ENCODE measurements around the gene JPH2. TPM values are rescaled to one million over a fixed set of nuclear protein-coding genes. Genes with fewer than 3 reads are reported as not detected.
A peak's percentile ranks its signal among the peaks of the same experiment; 100 is the strongest.

The JPH2 gene
- total RNA-seq, 1 donor from 2014 or later, result 14.2 TPM

DNA sequence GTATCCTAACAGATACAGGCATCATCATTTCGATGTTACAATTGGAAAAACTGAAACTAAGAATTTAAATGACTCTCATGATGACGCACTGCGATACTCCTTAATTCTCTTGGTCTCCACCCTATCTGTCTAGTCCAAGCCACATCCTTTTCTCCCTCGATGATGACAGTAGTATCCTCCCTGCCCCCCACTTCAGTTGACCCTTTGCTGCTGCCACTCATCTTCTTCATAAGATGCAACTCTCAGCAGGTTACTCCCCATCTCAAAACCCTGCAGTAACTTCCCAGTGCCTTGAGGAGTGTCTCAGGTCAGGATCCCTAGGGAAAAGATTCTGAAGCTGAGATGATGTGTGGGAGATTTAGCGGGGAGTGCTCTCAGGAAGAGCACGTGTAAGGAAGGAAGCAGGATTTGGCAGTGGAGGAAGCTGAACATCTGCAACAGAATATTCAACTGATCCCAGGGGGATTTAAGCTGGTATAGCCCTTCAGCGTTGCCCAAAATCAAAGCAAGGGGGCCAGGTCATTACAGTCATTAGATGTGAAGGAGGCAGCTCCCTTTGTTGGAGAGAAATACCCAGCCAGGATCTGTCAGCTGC, 16.1 kb downstream of the JPH2 start:
- H3K27ac Mint-ChIP-seq (ENCODE audit: unreplicated experiment), result peak overlapping the region; percentile 54
- H3K27me3 Mint-ChIP-seq (ENCODE audit: unreplicated experiment), result no peaks in the 10 kb centered on the region

GRCh38 chr20:44167736-44168135, 19.3 kb downstream of the JPH2 start:
- Mint-ChIP-seq H3K9me3 (ENCODE audit: unreplicated experiment) (peaks cover 3% of the 10 kb centered on the region), H3K4me3 (ENCODE audit: unreplicated experiment) (no peak overlapping the region), H3K27ac (ENCODE audit: unreplicated experiment) (peak overlapping the region; percentile 81), H3K4me1 (ENCODE audit: unreplicated experiment) (peaks cover 53% of the 10 kb centered on the region), H3K36me3 (ENCODE audit: unreplicated experiment) (no peaks in the 10 kb centered on the region), H3K27me3 (ENCODE audit: unreplicated experiment) (no peaks in the 10 kb centered on the region)
- no peak for DNase-seq (ENCODE audit: extremely low spot score, unreplicated experiment)
- TF ChIP-seq, protein P1, sequence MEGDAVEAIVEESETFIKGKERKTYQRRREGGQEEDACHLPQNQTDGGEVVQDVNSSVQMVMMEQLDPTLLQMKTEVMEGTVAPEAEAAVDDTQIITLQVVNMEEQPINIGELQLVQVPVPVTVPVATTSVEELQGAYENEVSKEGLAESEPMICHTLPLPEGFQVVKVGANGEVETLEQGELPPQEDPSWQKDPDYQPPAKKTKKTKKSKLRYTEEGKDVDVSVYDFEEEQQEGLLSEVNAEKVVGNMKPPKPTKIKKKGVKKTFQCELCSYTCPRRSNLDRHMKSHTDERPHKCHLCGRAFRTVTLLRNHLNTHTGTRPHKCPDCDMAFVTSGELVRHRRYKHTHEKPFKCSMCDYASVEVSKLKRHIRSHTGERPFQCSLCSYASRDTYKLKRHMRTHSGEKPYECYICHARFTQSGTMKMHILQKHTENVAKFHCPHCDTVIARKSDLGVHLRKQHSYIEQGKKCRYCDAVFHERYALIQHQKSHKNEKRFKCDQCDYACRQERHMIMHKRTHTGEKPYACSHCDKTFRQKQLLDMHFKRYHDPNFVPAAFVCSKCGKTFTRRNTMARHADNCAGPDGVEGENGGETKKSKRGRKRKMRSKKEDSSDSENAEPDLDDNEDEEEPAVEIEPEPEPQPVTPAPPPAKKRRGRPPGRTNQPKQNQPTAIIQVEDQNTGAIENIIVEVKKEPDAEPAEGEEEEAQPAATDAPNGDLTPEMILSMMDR (IDR thresholded peaks at IDR 0.05), result no peak

More for the DNA sequence above, 16.1 kb downstream of the JPH2 start:
- H3K4me3 Mint-ChIP-seq (ENCODE audit: unreplicated experiment), result no peak overlapping the region
- no peak for DNase-seq (ENCODE audit: extremely low spot score, unreplicated experiment)
- peaks cover 1% of the 10 kb centered on the region for H3K36me3 Mint-ChIP-seq (ENCODE audit: unreplicated experiment)
- no peaks in the 10 kb centered on the region for H3K9me3 Mint-ChIP-seq (ENCODE audit: unreplicated experiment)
- peaks cover 43% of the 10 kb centered on the region for H3K4me1 Mint-ChIP-seq (ENCODE audit: unreplicated experiment)
- TF ChIP-seq, protein P1 (IDR thresholded peaks at IDR 0.05), result no peak

- Mint-ChIP-seq H3K27me3 (ENCODE audit: unreplicated experiment) (no peaks in the 10 kb centered on the region), H3K27ac (ENCODE audit: unreplicated experiment) (peak overlapping the region; percentile 81), H3K36me3 (ENCODE audit: unreplicated experiment) (no peaks in the 10 kb centered on the region), H3K4me1 (ENCODE audit: unreplicated experiment) (peaks cover 47% of the 10 kb centered on the region), H3K9me3 (ENCODE audit: unreplicated experiment) (peaks cover 3% of the 10 kb centered on the region), H3K4me3 (ENCODE audit: unreplicated experiment) (peak overlapping the region; percentile 48)
- TF ChIP-seq, protein P1 (IDR thresholded peaks at IDR 0.05), result no peak
- DNase-seq (ENCODE audit: extremely low spot score, unreplicated experiment), result no peak
These were observed 20.5 kb downstream of the JPH2 start for GRCh38 chr20:44166477-44166876.

DNA sequence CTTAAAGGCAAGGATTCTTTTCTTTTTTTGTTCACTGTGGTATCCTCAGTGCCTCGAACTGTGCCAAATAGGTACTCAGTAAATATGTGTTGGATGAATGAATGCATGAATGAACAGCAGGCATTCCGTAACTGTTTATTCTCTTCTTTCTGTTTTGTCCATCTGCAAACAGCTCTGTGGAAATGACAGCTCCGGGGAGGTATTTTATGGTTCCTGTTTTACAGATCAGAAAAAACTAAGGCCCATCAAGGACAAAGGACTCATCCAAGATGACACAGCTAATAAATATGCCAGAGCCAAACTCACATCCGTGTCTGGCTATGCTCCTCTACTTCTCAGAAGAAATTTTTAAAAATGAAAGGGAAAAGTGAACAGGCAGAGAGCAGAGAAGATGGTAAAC, 21.0 kb downstream of the JPH2 start:
- H3K4me3 Mint-ChIP-seq (ENCODE audit: unreplicated experiment), result peak overlapping the region; percentile 48
- H3K36me3 Mint-ChIP-seq (ENCODE audit: unreplicated experiment), result no peaks in the 10 kb centered on the region
- TF ChIP-seq, protein P1 (IDR thresholded peaks at IDR 0.05), result no peak
- no peaks in the 10 kb centered on the region for H3K27me3 Mint-ChIP-seq (ENCODE audit: unreplicated experiment)
- H3K4me1 Mint-ChIP-seq (ENCODE audit: unreplicated experiment), result peaks cover 42% of the 10 kb centered on the region
- DNase-seq (ENCODE audit: extremely low spot score, unreplicated experiment), result no peak
- peaks cover 3% of the 10 kb centered on the region for H3K9me3 Mint-ChIP-seq (ENCODE audit: unreplicated experiment)
- H3K27ac Mint-ChIP-seq (ENCODE audit: unreplicated experiment), result peak overlapping the region; percentile 81

GRCh38 chr20:44160133-44160532, 26.9 kb downstream of the JPH2 start:
- peaks cover 3% of the 10 kb centered on the region for H3K9me3 Mint-ChIP-seq (ENCODE audit: unreplicated experiment)
- peaks cover 7% of the 10 kb centered on the region for H3K36me3 Mint-ChIP-seq (ENCODE audit: unreplicated experiment)
- TF ChIP-seq, protein P1 (IDR thresholded peaks at IDR 0.05), result no peak
- H3K27me3 Mint-ChIP-seq (ENCODE audit: unreplicated experiment), result no peaks in the 10 kb centered on the region
- no peak overlapping the region for H3K27ac Mint-ChIP-seq (ENCODE audit: unreplicated experiment)
- no peak for DNase-seq (ENCODE audit: extremely low spot score, unreplicated experiment)
- H3K4me1 Mint-ChIP-seq (ENCODE audit: unreplicated experiment), result peaks cover 10% of the 10 kb centered on the region
- H3K4me3 Mint-ChIP-seq (ENCODE audit: unreplicated experiment), result no peak overlapping the region
